H1 (cell line): ENCODE measurements around the gene MKLN1. TPM values are rescaled to one million over a fixed set of nuclear protein-coding genes. Genes with fewer than 3 reads are reported as not detected.

Source experiments
- GABPA ChIP-seq: IDR thresholded peaks from 2 replicates; pipeline ENCODE4 v1.6.1; 2011; ENCODE audit warnings: mild to moderate bottlenecking, low read length, moderate library complexity, borderline replicate concordance; ENCODE audit not compliant: insufficient read depth
- polyA plus RNA-seq, 7 experiments: library from polyadenylated mRNA; depleted of rRNA in 3 of 7; stranded (reverse) in 5 of 7; unstranded in 2 of 7; fragments of >200 nt in 5 of 7; fragments of 200-250 nt in 2 of 7; gene quantifications; 1 replicate in 5 of 7; 2 replicates in 1 of 7; 4 replicates in 1 of 7; pipeline versions ENCODE4 v1.2.1 to v1.2.3, GENCODE V29; 2011 to 2013; ENCODE audit warnings: missing spikeins in 2 of 7, mixed read lengths in 2 of 7
- total RNA-seq: library from RNA; stranded (reverse); fragmentation: NEBNext Ultra II Directional; extraction: Animal tissue kit (Norgen Biotek cat#: 25700); gene quantifications from 2 replicates; pipeline ENCODE4 v1.2.1, GENCODE V29; 2021

MKLN1 gene
- total and polyA plus RNA-seq, 2 of the 8 experiments (the other 6 are each of a cell fraction or from before 2014, with no cell fraction given), result 22.3 to 50.9 TPM

- TF ChIP-seq GABPA, result no peak
These were observed 155.1 kb downstream of the MKLN1 start (continued) for GRCh38 chr7:131482800-131483199.
